GM19468 (cell line): ENCODE data around the gene OR56A1.

Experiments
- ATAC-seq: cut with Tn5 transposase; IDR thresholded peaks from one replicate; pipeline ENCODE4 v1.9.1; 2021; ENCODE audit warnings: mild to moderate bottlenecking, moderate library complexity, moderate number of reproducible peaks; ENCODE audit not compliant: unreplicated experiment; ENCODE audit errors: extremely low read depth

The OR56A1 gene

DNA sequence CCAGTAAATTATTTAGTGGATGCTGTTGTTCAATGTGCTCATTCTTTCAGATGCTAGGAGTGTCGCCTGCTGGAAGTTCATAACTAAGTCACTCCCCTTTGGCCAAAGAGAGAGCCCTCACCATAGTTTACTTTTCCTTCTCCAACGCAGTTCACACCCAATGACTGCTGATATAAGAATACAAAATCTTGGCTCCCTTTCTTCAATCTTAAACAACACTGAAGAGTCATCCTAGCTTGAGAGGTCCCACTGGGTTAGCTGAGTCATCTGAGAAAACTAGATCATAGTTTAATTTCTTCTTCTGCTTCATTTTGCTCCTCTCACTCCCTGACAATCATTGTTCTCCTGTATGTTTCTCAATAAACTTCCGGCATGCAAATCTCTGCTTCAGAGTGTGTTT, 38.4 kb downstream of the OR56A1 start:
- no peak for ATAC-seq

- no peak for ATAC-seq
Measured at GRCh38 chr11:5989203-5989602, 41.4 kb downstream of the OR56A1 start.

- no peak for ATAC-seq
Measured at GRCh38 chr11:5986885-5987284, 43.7 kb downstream of the OR56A1 start, which contains the start of gene OR52L1. Gene OR52L1 (minus strand): TSS chr11:5986985. CDS start chr11:5986930, 55 bp downstream.

DNA sequence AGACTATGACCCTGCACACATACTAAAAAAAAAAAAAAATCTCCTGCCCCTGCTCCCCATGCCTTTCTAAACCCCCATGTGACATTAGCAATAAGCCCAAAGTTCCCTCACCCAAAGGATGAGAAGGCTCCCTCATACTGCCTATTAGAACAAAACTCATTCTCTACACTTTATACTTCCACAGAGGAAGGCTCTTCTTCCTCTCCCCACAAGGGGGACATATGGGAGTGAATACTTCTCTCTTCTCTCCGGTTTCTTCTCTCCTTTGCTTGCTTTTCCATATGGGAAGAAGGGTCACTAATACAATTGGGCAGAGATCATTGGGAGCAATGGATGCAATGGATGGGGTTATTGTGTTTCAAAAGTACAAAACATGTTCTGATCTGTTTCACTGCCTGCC, 47.1 kb downstream of the OR56A1 start:
- no peak for ATAC-seq

DNA sequence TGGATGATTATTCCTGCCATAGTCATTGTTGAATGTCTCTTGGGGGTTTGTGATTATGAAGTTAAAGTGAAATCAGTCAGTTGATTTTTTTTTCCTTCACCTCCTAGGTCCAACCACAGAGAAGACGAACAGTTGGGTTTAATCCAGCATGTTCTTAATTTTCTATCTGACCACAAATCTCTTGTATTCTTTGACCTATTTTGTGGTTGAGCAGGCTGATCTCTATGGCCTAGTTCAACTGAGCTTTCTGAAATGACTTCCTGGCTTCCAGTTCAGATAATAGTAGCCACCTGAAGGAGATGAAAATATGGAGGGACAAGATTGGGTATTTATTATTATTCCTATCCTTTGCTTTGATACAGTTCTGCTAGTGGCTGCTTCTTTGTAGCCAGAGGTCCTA, 57.0 kb downstream of the OR56A1 start:
- ATAC-seq = no peak
